KOPT-K1 (cell line): Measurements from ENCODE around the gene SLC7A14.

Experiments
- H3K27ac ChIP-seq: fragments of 200-600 bp; sonication (generic); 2 replicates; pipeline ENCODE4 v1.5.1; 2016; ENCODE audit warnings: antibody characterized with exemption, mild to moderate bottlenecking, low read depth, low read length; ENCODE audit not compliant: poor library complexity, severe bottlenecking
- H3K36me3 ChIP-seq: fragments of 200-600 bp; sonication (generic); 2 replicates; pipeline ENCODE4 v1.5.1; 2017; ENCODE audit warnings: antibody characterized with exemption, mild to moderate bottlenecking, low read length, moderate library complexity; ENCODE audit not compliant: insufficient read depth
- H3K9me3 ChIP-seq: fragments of 200-600 bp; sonication (generic); 2 replicates; pipeline ENCODE4 v1.5.1; 2017; ENCODE audit warnings: antibody characterized with exemption, low read length, mild to moderate bottlenecking; ENCODE audit not compliant: insufficient read depth, poor library complexity, severe bottlenecking

The SLC7A14 gene

GRCh38 chr3:170565495-170565894 lies 20.4 kb downstream of the SLC7A14 start:
- no peaks in the 10 kb centered on the region for H3K9me3 ChIP-seq
- no peak overlapping the region for H3K27ac ChIP-seq
- H3K36me3 ChIP-seq = no peaks in the 10 kb centered on the region

GRCh38 chr3:170564664-170565063 lies 21.2 kb downstream of the SLC7A14 start:
- H3K36me3 ChIP-seq = no peaks in the 10 kb centered on the region

GRCh38 chr3:170563712-170564423 lies 22.0 kb downstream of the SLC7A14 start:
- H3K9me3 ChIP-seq = no peaks in the 10 kb centered on the region

More at GRCh38 chr3:170564664-170565063, 21.2 kb downstream of the SLC7A14 start:
- H3K9me3 ChIP-seq = no peaks in the 10 kb centered on the region
- H3K27ac ChIP-seq = no peak overlapping the region

GRCh38 chr3:170562080-170562479 lies 23.8 kb downstream of the SLC7A14 start:
- H3K27ac ChIP-seq = no peak overlapping the region
- H3K9me3 ChIP-seq = no peaks in the 10 kb centered on the region
- H3K36me3 ChIP-seq = no peaks in the 10 kb centered on the region

More at GRCh38 chr3:170563712-170564423, 22.0 kb downstream of the SLC7A14 start:
- Histone ChIP-seq H3K27ac (no peak overlapping the region), H3K36me3 (no peaks in the 10 kb centered on the region)

GRCh38 chr3:170560717-170561382 lies 25.0 kb downstream of the SLC7A14 start:
- H3K9me3 ChIP-seq = no peaks in the 10 kb centered on the region
- H3K27ac ChIP-seq = no peak overlapping the region
- no peaks in the 10 kb centered on the region for H3K36me3 ChIP-seq

- Histone ChIP-seq H3K9me3 (no peaks in the 10 kb centered on the region), H3K27ac (no peak overlapping the region), H3K36me3 (no peaks in the 10 kb centered on the region)
Measured at GRCh38 chr3:170560296-170560695, 25.6 kb downstream of the SLC7A14 start.

- no peak overlapping the region for H3K27ac ChIP-seq
Measured at GRCh38 chr3:170558427-170558826, 27.4 kb downstream of the SLC7A14 start.

GRCh38 chr3:170555329-170555728 lies 30.5 kb downstream of the SLC7A14 start:
- Histone ChIP-seq H3K27ac (no peak overlapping the region), H3K9me3 (no peaks in the 10 kb centered on the region), H3K36me3 (no peaks in the 10 kb centered on the region)

More at GRCh38 chr3:170558427-170558826, 27.4 kb downstream of the SLC7A14 start:
- H3K9me3 ChIP-seq = no peaks in the 10 kb centered on the region
- no peaks in the 10 kb centered on the region for H3K36me3 ChIP-seq

- Histone ChIP-seq H3K36me3 (no peaks in the 10 kb centered on the region), H3K9me3 (no peaks in the 10 kb centered on the region), H3K27ac (no peak overlapping the region)
Measured at GRCh38 chr3:170553788-170554757, 31.8 kb downstream of the SLC7A14 start.

- H3K9me3 ChIP-seq = no peaks in the 10 kb centered on the region
- no peaks in the 10 kb centered on the region for H3K36me3 ChIP-seq
- no peak overlapping the region for H3K27ac ChIP-seq
Measured at GRCh38 chr3:170551252-170551651, 34.6 kb downstream of the SLC7A14 start.

- Histone ChIP-seq H3K9me3 (no peaks in the 10 kb centered on the region), H3K36me3 (no peaks in the 10 kb centered on the region)
Measured at GRCh38 chr3:170542704-170543103, 43.2 kb downstream of the SLC7A14 start.

GRCh38 chr3:170539897-170540296 lies 46.0 kb downstream of the SLC7A14 start:
- no peak overlapping the region for H3K27ac ChIP-seq
- no peaks in the 10 kb centered on the region for H3K36me3 ChIP-seq
- H3K9me3 ChIP-seq = no peaks in the 10 kb centered on the region

More at GRCh38 chr3:170542704-170543103, 43.2 kb downstream of the SLC7A14 start:
- no peak overlapping the region for H3K27ac ChIP-seq

GRCh38 chr3:170536712-170537111 lies 49.2 kb downstream of the SLC7A14 start:
- Histone ChIP-seq H3K27ac (no peak overlapping the region), H3K9me3 (no peaks in the 10 kb centered on the region), H3K36me3 (no peaks in the 10 kb centered on the region)

- Histone ChIP-seq H3K9me3 (no peaks in the 10 kb centered on the region), H3K36me3 (no peaks in the 10 kb centered on the region), H3K27ac (no peak overlapping the region)
Measured at GRCh38 chr3:170534227-170534626, 51.6 kb downstream of the SLC7A14 start.

GRCh38 chr3:170532573-170532972 lies 53.3 kb downstream of the SLC7A14 start:
- Histone ChIP-seq H3K36me3 (no peaks in the 10 kb centered on the region), H3K27ac (no peak overlapping the region), H3K9me3 (no peaks in the 10 kb centered on the region)
